GM12878 (cell line): ENCODE results near the gene MAB21L1. TPM values are rescaled to one million over a fixed set of nuclear protein-coding genes. Genes with fewer than 3 reads are reported as not detected.

Source experiments
- ATAC-seq: fragments of 200-7000 bp; cut with Tn5 transposase; 3 replicates; pipeline ENCODE4 v1.9.1; 2020; ENCODE audit warnings: mild to moderate bottlenecking, moderate library complexity
- BruUV-seq: library from RNA; stranded (reverse); fragments of 400-500 nt; replicated peaks from 2 replicates; lab custom pipeline; 2021; lab: Mats Ljungman, UMichigan
- CTCF ChIA-PET: fragments of 300-600 bp; sonication (Branson Sonifier 250); formaldehyde crosslinking; extraction: SDS; loops from one replicate; lab custom pipeline; 2021; ENCODE audit warnings: inconsistent platforms; lab: Yijun Ruan, JAX
- POLR2A ChIA-PET: fragments of 350-600 bp; formaldehyde crosslinking; extraction: SDS; loops from one replicate; lab custom pipeline; 2021; ENCODE audit warnings: inconsistent platforms; lab: Charles Lee
- RAD21 ChIA-PET: fragments of 300-600 bp; sonication (Branson Sonifier 250); formaldehyde crosslinking; loops from one replicate; lab custom pipeline; 2023; ENCODE audit warnings: antibody characterized with exemption; ENCODE audit not compliant: unreplicated experiment; lab: Charles Lee
- SMC1A ChIA-PET: fragments of 300-600 bp; sonication (Branson Sonifier 250); formaldehyde crosslinking; loops from one replicate; lab custom pipeline; 2023; ENCODE audit not compliant: unreplicated experiment, uncharacterized antibody; lab: Charles Lee
- DNase-seq: peaks from one replicate; pipeline ENCODE4 v3.0.0-alpha.2; 2011; ENCODE audit warnings: low read depth, low spot score
- FAIRE-seq: peaks from 3 replicates; lab custom pipeline; 2011; peaks lifted over from hg19 to GRCh38; lab: Jason Lieb, UNC
- H2AFZ ChIP-seq: 2 replicates; pipeline ENCODE4 v1.6.0; 2011; ENCODE audit warnings: low read depth, low read length, control low read depth; ENCODE audit not compliant: control insufficient read depth
- H3K27ac ChIP-seq: 2 replicates; pipeline ENCODE4 v1.5.1; 2011; ENCODE audit warnings: control low read depth; ENCODE audit not compliant: control insufficient read depth, insufficient read depth
- H3K27me3 ChIP-seq, 2 experiments: replicated peaks in 1 of 2; 2 replicates each; pipeline versions ENCODE4 v1.6.0 to v1.6.1; 2011; ENCODE audit warnings: low read length in 1 of 2; ENCODE audit not compliant: control insufficient read depth in 2 of 2, insufficient read depth in 2 of 2
- H3K36me3 ChIP-seq, 2 experiments: 2 replicates each; pipeline ENCODE4 v1.5.1; 2011; ENCODE audit warnings: low read length in 1 of 2; ENCODE audit not compliant: control insufficient read depth in 2 of 2, insufficient read depth in 2 of 2
- H3K4me1 ChIP-seq: 2 replicates; pipeline ENCODE4 v1.6.1; 2011; ENCODE audit warnings: mild to moderate bottlenecking, low read length, moderate library complexity, mixed read lengths; ENCODE audit not compliant: control insufficient read depth, insufficient read depth
- H3K4me2 ChIP-seq: 2 replicates; pipeline ENCODE4 v1.6.0; 2011; ENCODE audit warnings: control low read depth; ENCODE audit not compliant: control insufficient read depth, insufficient read depth
- H3K4me3 ChIP-seq: fragments of 200-600 bp; sonication (generic); 2 replicates; pipeline ENCODE4 v1.5.1; 2016
- H3K79me2 ChIP-seq: 2 replicates; pipeline ENCODE4 v1.6.0; 2011; ENCODE audit warnings: low read length; ENCODE audit not compliant: control insufficient read depth, insufficient read depth
- H3K9ac ChIP-seq: 2 replicates; pipeline ENCODE4 v1.8.0; 2011; ENCODE audit warnings: low read length, control low read depth, mixed read lengths; ENCODE audit not compliant: control insufficient read depth, insufficient read depth
- H3K9me3 ChIP-seq: replicated peaks from 3 replicates; pipeline ENCODE4 v1.5.1; 2011; ENCODE audit warnings: mild to moderate bottlenecking, low read length; ENCODE audit not compliant: control insufficient read depth, insufficient read depth
- H4K20me1 ChIP-seq: 2 replicates; pipeline ENCODE4 v1.6.0; 2011; ENCODE audit not compliant: control insufficient read depth, insufficient read depth
- BRCA1 ChIP-seq: IDR thresholded peaks from 2 replicates; pipeline ENCODE4 v1.6.1; 2011; ENCODE audit warnings: low read depth, low read length, improper control_type of control experiment
- MTA2 ChIP-seq: fragments of 450-650 bp; IDR thresholded peaks from 2 replicates; pipeline ENCODE4 v1.6.1; 2016; ENCODE audit warnings: low read depth, mild to moderate bottlenecking, moderate library complexity
- MTA3 ChIP-seq: IDR thresholded peaks from 2 replicates; pipeline ENCODE4 v1.6.1; 2012; ENCODE audit warnings: low read length, inconsistent platforms, borderline replicate concordance
- POLR2A ChIP-seq: IDR thresholded peaks from 2 replicates; pipeline ENCODE4 v1.6.1; 2011; ENCODE audit warnings: low read depth, mild to moderate bottlenecking, low read length
- SPI1 ChIP-seq: IDR thresholded peaks from 2 replicates; pipeline ENCODE4 v1.6.1; 2011; ENCODE audit warnings: low read depth, mild to moderate bottlenecking, low read length, moderate library complexity, borderline replicate concordance; ENCODE audit not compliant: insufficient read depth
- TARDBP ChIP-seq: IDR thresholded peaks from 2 replicates; pipeline ENCODE4 v1.6.1; 2016; ENCODE audit warnings: borderline replicate concordance
- WGBS: methylation state at CpG from one replicate; pipeline ENCODE4 v1.1.6; 2016; ENCODE audit warnings: low lambda C conversion rate; ENCODE audit not compliant: insufficient replicate concordance, insufficient coverage; ENCODE audit errors: missing lambda C conversion rate; 5-methylcytosine and 5-hydroxymethylcytosine counted together
- in situ Hi-C: fragments of 300-500 bp; cut with MboI; formaldehyde crosslinking; loops from 9 replicates; pipeline ENCODE4 v1.14.3; 2018; ENCODE audit warnings: mixed read lengths
- intact Hi-C: fragments of 100-400 bp; cut with micrococcal nuclease; formaldehyde crosslinking; loops from one replicate; pipeline ENCODE4 v1.14.2; 2022; ENCODE audit not compliant: unreplicated experiment
- polyA plus RNA-seq, 11 experiments: library from polyadenylated mRNA; depleted of rRNA in 4 of 11; unstranded in 6 of 11; stranded (reverse) in 5 of 11; fragments of >200 nt; fragmentation: Nextera tagmentation in 4 of 11; fragmentation: Illumina TruSeq in 1 of 11; extraction: Ambion mirVana in 4 of 11; extraction: Trizol in 1 of 11; gene quantifications; 1 replicate in 1 of 11; 2 replicates in 10 of 11; pipeline versions ENCODE4 v1.2.1 to v1.2.3, GENCODE V29; 2011 to 2016; ENCODE audit warnings: inconsistent platforms in 2 of 11, missing spikeins in 2 of 11, low read depth in 1 of 11
- total RNA-seq, 4 experiments: library from RNA; depleted of rRNA in 3 of 4; stranded (reverse); fragments of >200 nt in 3 of 4; fragmentation: Illumina TruSeq in 1 of 4; extraction: Trizol in 1 of 4; gene quantifications; 2 replicates each; pipeline versions ENCODE4 v1.2.1 to v1.2.3, GENCODE V29; 2013 to 2021
- TF ChIP-seq, protein P1 (sequence below): IDR thresholded peaks from 2 replicates; pipeline ENCODE4 v1.6.1; 2012; ENCODE audit warnings: low read length, inconsistent platforms

The MAB21L1 gene
- total and polyA plus RNA-seq, 10 of the 15 experiments (the other 5 are each of a cell fraction or from before 2014, with no cell fraction given) = 0.01 to 0.05 TPM; not detected in 8

DNA sequence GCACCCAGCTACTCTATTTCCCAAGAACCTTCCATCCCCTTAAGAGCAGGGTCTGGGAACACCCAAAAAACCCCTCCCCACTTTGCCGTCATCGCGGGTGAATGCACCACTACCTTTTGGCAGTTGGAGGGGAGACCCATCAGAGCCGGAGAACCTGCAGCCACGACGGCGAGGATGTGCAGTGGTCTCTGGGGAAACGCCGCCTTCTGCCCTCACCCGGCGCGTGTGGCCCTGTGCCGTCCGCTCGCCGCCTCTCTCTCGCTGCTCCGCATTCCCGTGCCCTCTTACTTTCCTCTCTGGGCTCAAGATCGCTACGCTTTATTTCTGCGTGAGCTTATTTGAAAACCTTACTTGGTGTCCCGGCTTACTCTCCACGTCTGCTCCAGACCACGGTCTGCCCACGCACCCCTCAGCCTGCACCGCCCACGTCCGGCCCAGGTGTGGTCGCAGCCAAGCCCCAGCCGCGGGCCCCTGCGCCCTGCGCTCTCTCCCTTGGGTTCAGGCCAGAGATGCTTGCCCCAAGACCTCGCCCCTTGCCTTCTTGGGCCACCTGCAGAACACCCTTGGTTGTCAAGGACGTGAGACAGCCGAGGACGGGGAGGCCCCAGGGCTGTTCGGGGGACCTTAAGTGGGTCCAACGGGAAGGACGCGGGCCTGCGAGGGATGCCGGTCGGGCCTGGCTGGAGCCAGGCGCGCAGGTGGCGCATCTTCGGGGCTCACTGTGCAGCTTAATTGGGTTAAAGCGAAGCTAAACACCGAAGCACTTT lies 2.0 kb upstream of the MAB21L1 start:
- Histone ChIP-seq H4K20me1 (no peaks in the 10 kb centered on the region), H2AFZ (no peak overlapping the region), H3K27me3 (peaks cover 8 to 27% of the 10 kb centered on the region in 2 experiments), H3K27ac (no peak overlapping the region), H3K4me2 (no peak overlapping the region), H3K9me3 (no peaks in the 10 kb centered on the region; the same call in 2 of the 3 replicates), H3K4me3 (no peak overlapping the region), H3K79me2 (no peaks in the 10 kb centered on the region), H3K4me1 (no peaks in the 10 kb centered on the region), H3K36me3 (no peaks in the 10 kb centered on the region), H3K9ac (no peak overlapping the region)
- ATAC-seq = no peak
- ChIA-PET POLR2A (no interaction called here), RAD21 (no interaction called here), SMC1A (no interaction called here), CTCF (no interaction called here)
- BruUV-seq = no TSS peak
- WGBS = 44% methylated on average over 51 of the region's 51 CpGs
- DNase-seq = no peak
- intact Hi-C loops = no loop called here
- FAIRE-seq = no peak
- no peak for TF ChIP-seq MTA2
- no peak for TF ChIP-seq BRCA1
- TF ChIP-seq TARDBP = no peak
- TF ChIP-seq SPI1 = no peak
- TF ChIP-seq, protein P1, sequence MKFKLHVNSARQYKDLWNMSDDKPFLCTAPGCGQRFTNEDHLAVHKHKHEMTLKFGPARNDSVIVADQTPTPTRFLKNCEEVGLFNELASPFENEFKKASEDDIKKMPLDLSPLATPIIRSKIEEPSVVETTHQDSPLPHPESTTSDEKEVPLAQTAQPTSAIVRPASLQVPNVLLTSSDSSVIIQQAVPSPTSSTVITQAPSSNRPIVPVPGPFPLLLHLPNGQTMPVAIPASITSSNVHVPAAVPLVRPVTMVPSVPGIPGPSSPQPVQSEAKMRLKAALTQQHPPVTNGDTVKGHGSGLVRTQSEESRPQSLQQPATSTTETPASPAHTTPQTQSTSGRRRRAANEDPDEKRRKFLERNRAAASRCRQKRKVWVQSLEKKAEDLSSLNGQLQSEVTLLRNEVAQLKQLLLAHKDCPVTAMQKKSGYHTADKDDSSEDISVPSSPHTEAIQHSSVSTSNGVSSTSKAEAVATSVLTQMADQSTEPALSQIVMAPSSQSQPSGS = no peak
- no peak for TF ChIP-seq MTA3
- TF ChIP-seq POLR2A = no peak
- in situ Hi-C loops = no loop called here
